ENCODE results near the gene PRR33.
A peak's percentile ranks its signal among the peaks of the same experiment; 100 is the strongest.

Gene PRR33

GRCh38 chr11:1896468-1896867, 4.8 kb upstream of the PRR33 start:
- H3K9me3 Mint-ChIP-seq, result no peaks in the 10 kb centered on the region
- H3K27ac Mint-ChIP-seq, result no peak overlapping the region
- ATAC-seq (replicated peaks), result no peak

GRCh38 chr11:1894759-1895158, 3.1 kb upstream of the PRR33 start:
- Mint-ChIP-seq H3K36me3 (ENCODE audit: insufficient read depth) (peaks cover 9% of the 10 kb centered on the region), H3K4me1 (ENCODE audit: low read depth in 2 of 2) (peaks cover 6 to 13% of the 10 kb centered on the region in 2 donors), H3K27ac (no peak overlapping the region)

More at GRCh38 chr11:1896468-1896867, 4.8 kb upstream of the PRR33 start:
- Mint-ChIP-seq H3K4me3 (no peak overlapping the region), H3K27me3 (peaks cover 28 to 43% of the 10 kb centered on the region in 2 donors), H3K36me3 (ENCODE audit: insufficient read depth) (peaks cover 9% of the 10 kb centered on the region), H3K4me1 (ENCODE audit: low read depth in 2 of 2) (peaks cover 6 to 13% of the 10 kb centered on the region in 2 donors)
- no peak for DNase-seq

GRCh38 chr11:1893581-1894359, 2.1 kb upstream of the PRR33 start:
- H3K4me3 Mint-ChIP-seq, result no peak overlapping the region
- H3K4me1 Mint-ChIP-seq (ENCODE audit: low read depth in 2 of 2), result peaks cover 13 to 16% of the 10 kb centered on the region in 2 donors
- no peaks in the 10 kb centered on the region for H3K9me3 Mint-ChIP-seq
- H3K27me3 Mint-ChIP-seq, result peaks cover 10 to 24% of the 10 kb centered on the region in 2 donors
- peaks cover 13% of the 10 kb centered on the region for H3K36me3 Mint-ChIP-seq (ENCODE audit: insufficient read depth)
- ATAC-seq (replicated peaks) (no peak), DNase-seq (no peak)
- H3K27ac Mint-ChIP-seq, result peak overlapping the region in 1 of 2 donors; percentile 26

More at GRCh38 chr11:1894759-1895158, 3.1 kb upstream of the PRR33 start:
- Mint-ChIP-seq H3K27me3 (peaks cover 17 to 31% of the 10 kb centered on the region in 2 donors), H3K4me3 (no peak overlapping the region), H3K9me3 (no peaks in the 10 kb centered on the region)
- no peak for DNase-seq
- no peak for ATAC-seq (replicated peaks)

- peak overlapping the region in 1 of 2 donors; percentile 3 for H3K4me3 Mint-ChIP-seq
- peaks cover 20% of the 10 kb centered on the region for H3K36me3 Mint-ChIP-seq (ENCODE audit: insufficient read depth)
- peaks cover 22 to 25% of the 10 kb centered on the region in 2 donors for H3K4me1 Mint-ChIP-seq (ENCODE audit: low read depth in 2 of 2)
- DNase-seq (no peak), ATAC-seq (replicated peaks) (no peak)
- H3K9me3 Mint-ChIP-seq, result no peaks in the 10 kb centered on the region
- peaks cover 2 to 16% of the 10 kb centered on the region in 2 donors for H3K27me3 Mint-ChIP-seq
- H3K27ac Mint-ChIP-seq, result no peak overlapping the region
Measured at GRCh38 chr11:1892558-1892957, 863 bp upstream of the PRR33 start.

GRCh38 chr11:1892116-1892515, 421 bp upstream of the PRR33 start:
- DNase-seq (no peak), ATAC-seq (replicated peaks) (no peak)
- H3K4me1 Mint-ChIP-seq (ENCODE audit: low read depth in 2 of 2), result peaks cover 22 to 26% of the 10 kb centered on the region in 2 donors
- H3K36me3 Mint-ChIP-seq (ENCODE audit: insufficient read depth), result peaks cover 22% of the 10 kb centered on the region
- H3K27ac Mint-ChIP-seq, result no peak overlapping the region
- H3K9me3 Mint-ChIP-seq, result no peaks in the 10 kb centered on the region
- H3K4me3 Mint-ChIP-seq, result no peak overlapping the region
- H3K27me3 Mint-ChIP-seq, result peaks cover 0 to 11% of the 10 kb centered on the region in 2 donors

GRCh38 chr11:1890856-1891830, 552 bp downstream of the PRR33 start:
- DNase-seq, result no peak
- no peaks in the 10 kb centered on the region for H3K9me3 Mint-ChIP-seq
- H3K27me3 Mint-ChIP-seq, result peaks cover 0 to 1% of the 10 kb centered on the region in 2 donors
- no peak for ATAC-seq (replicated peaks)
- peak overlapping the region in 1 of 2 donors; percentile 35 for H3K27ac Mint-ChIP-seq
- H3K4me1 Mint-ChIP-seq (ENCODE audit: low read depth in 2 of 2), result peaks cover 24 to 32% of the 10 kb centered on the region in 2 donors
- peak overlapping the region; percentile 25 to 34 for H3K4me3 Mint-ChIP-seq
- peaks cover 25% of the 10 kb centered on the region for H3K36me3 Mint-ChIP-seq (ENCODE audit: insufficient read depth)

GRCh38 chr11:1889941-1890855, 1.5 kb downstream of the PRR33 start:
- peak overlapping the region; percentile 70 to 74 for H3K4me3 Mint-ChIP-seq
- no peaks in the 10 kb centered on the region for H3K9me3 Mint-ChIP-seq
- DNase-seq, result no peak
- H3K4me1 Mint-ChIP-seq (ENCODE audit: low read depth in 2 of 2), result peaks cover 24 to 32% of the 10 kb centered on the region in 2 donors
- no peaks in the 10 kb centered on the region for H3K27me3 Mint-ChIP-seq
- H3K27ac Mint-ChIP-seq, result peak overlapping the region in 1 of 2 donors; percentile 89
- peaks cover 25% of the 10 kb centered on the region for H3K36me3 Mint-ChIP-seq (ENCODE audit: insufficient read depth)
- ATAC-seq (replicated peaks), result no peak

- DNase-seq, result peak; percentile 81 to 87 (median 86)
Measured at GRCh38 chr11:1889224-1889930, 2.3 kb downstream of the PRR33 start.

GRCh38 chr11:1888811-1889210, 2.9 kb downstream of the PRR33 start:
- DNase-seq (no peak), ATAC-seq (replicated peaks) (peak; percentile 5)
- peaks cover 24 to 31% of the 10 kb centered on the region in 2 donors for H3K4me1 Mint-ChIP-seq (ENCODE audit: low read depth in 2 of 2)
- no peaks in the 10 kb centered on the region for H3K27me3 Mint-ChIP-seq
- no peaks in the 10 kb centered on the region for H3K9me3 Mint-ChIP-seq
- H3K27ac Mint-ChIP-seq, result peak overlapping the region; percentile 78 to 89
- peak overlapping the region; percentile 70 to 74 for H3K4me3 Mint-ChIP-seq
- peaks cover 25% of the 10 kb centered on the region for H3K36me3 Mint-ChIP-seq (ENCODE audit: insufficient read depth)

More at GRCh38 chr11:1889224-1889930, 2.3 kb downstream of the PRR33 start:
- Mint-ChIP-seq H3K9me3 (no peaks in the 10 kb centered on the region), H3K27me3 (no peaks in the 10 kb centered on the region), H3K4me1 (ENCODE audit: low read depth in 2 of 2) (peaks cover 24 to 32% of the 10 kb centered on the region in 2 donors), H3K27ac (peak overlapping the region; percentile 17 to 89), H3K4me3 (peak overlapping the region; percentile 70 to 74), H3K36me3 (ENCODE audit: insufficient read depth) (peaks cover 25% of the 10 kb centered on the region)
- peak; percentile 96 for ATAC-seq (replicated peaks)

- peak overlapping the region; percentile 78 to 89 for H3K27ac Mint-ChIP-seq
- peaks cover 20 to 27% of the 10 kb centered on the region in 2 donors for H3K4me1 Mint-ChIP-seq (ENCODE audit: low read depth in 2 of 2)
- no peaks in the 10 kb centered on the region for H3K9me3 Mint-ChIP-seq
- ATAC-seq (replicated peaks) (no peak), DNase-seq (no peak)
- no peaks in the 10 kb centered on the region for H3K27me3 Mint-ChIP-seq
- peak overlapping the region; percentile 70 to 74 for H3K4me3 Mint-ChIP-seq
- H3K36me3 Mint-ChIP-seq (ENCODE audit: insufficient read depth), result peaks cover 23% of the 10 kb centered on the region
Measured at GRCh38 chr11:1888347-1888753, 3.3 kb downstream of the PRR33 start.

GRCh38 chr11:1887451-1888346, 4.0 kb downstream of the PRR33 start:
- Mint-ChIP-seq H3K9me3 (no peaks in the 10 kb centered on the region), H3K27ac (peak overlapping the region; percentile 78 to 89), H3K4me3 (peak overlapping the region; percentile 70 to 74), H3K4me1 (ENCODE audit: low read depth in 2 of 2) (peaks cover 20 to 22% of the 10 kb centered on the region in 2 donors), H3K27me3 (no peaks in the 10 kb centered on the region), H3K36me3 (ENCODE audit: insufficient read depth) (peaks cover 22% of the 10 kb centered on the region)
- ATAC-seq (replicated peaks) (no peak), DNase-seq (no peak)

Measured in effector memory CD8-positive, alpha-beta T cell (primary cell).